CD4-positive, alpha-beta T cell (primary cell): Measurements from ENCODE around the gene GPR55. TPM values are rescaled to one million over a fixed set of nuclear protein-coding genes. Genes with fewer than 3 reads are reported as not detected.
A peak's percentile ranks its signal among the peaks of the same experiment; 100 is the strongest.

Experiments
- ATAC-seq: fragments of 200-7000 bp; cut with Tn5 transposase; one replicate; pipeline ENCODE4 v1.10.0; 2022; ENCODE audit warnings: mild to moderate bottlenecking; ENCODE audit not compliant: poor library complexity
- CTCF ChIA-PET: fragments of 350-600 bp; sonication (Branson Sonifier 250); formaldehyde crosslinking; loops from one replicate; lab custom pipeline; 2021; ENCODE audit warnings: antibody characterized with exemption, inconsistent platforms; lab: Charles Lee
- POLR2A ChIA-PET: fragments of 350-600 bp; sonication (Branson Sonifier 250); formaldehyde crosslinking; loops from one replicate; lab custom pipeline; 2021; ENCODE audit warnings: antibody characterized with exemption, inconsistent platforms; lab: Charles Lee
- DNase-seq, 14 experiments: peaks; one replicate each; pipeline ENCODE4 v3.0.0-alpha.2; 2013 to 2020; ENCODE audit warnings: mixed read lengths in 2 of 14
- H3K27ac ChIP-seq, 2 donors: one replicate each; pipeline versions ENCODE4 v1.5.1 to v1.7.0; 2013; ENCODE audit warnings: low read length in 2 of 2, low read depth in 1 of 2, mild to moderate bottlenecking in 1 of 2
- H3K27me3 ChIP-seq, 2 experiments: 1 replicate in 1 of 2; 2 replicates in 1 of 2; pipeline versions ENCODE4 v1.6.1 to v1.7.0; 2013; ENCODE audit warnings: low read length in 2 of 2, control low read depth in 1 of 2, mild to moderate bottlenecking in 1 of 2, moderate library complexity in 1 of 2; ENCODE audit not compliant: insufficient read depth in 2 of 2, control insufficient read depth in 1 of 2
- H3K36me3 ChIP-seq: one replicate; pipeline ENCODE4 v1.6.1; 2013; ENCODE audit warnings: low read length, control low read depth; ENCODE audit not compliant: insufficient read depth
- H3K4me1 ChIP-seq: one replicate; pipeline ENCODE4 v1.6.1; 2013; ENCODE audit warnings: low read length, control low read depth; ENCODE audit not compliant: insufficient read depth
- H3K4me3 ChIP-seq: one replicate; pipeline ENCODE4 v1.5.1; 2013; ENCODE audit warnings: mild to moderate bottlenecking, low read length, moderate library complexity
- H3K9me3 ChIP-seq, 2 experiments: 1 replicate in 1 of 2; 2 replicates in 1 of 2; pipeline versions ENCODE4 v1.6.1 to v1.7.0; 2013; ENCODE audit warnings: low read length in 2 of 2, mild to moderate bottlenecking in 2 of 2, control low read depth in 1 of 2, moderate library complexity in 1 of 2; ENCODE audit not compliant: control insufficient read depth in 1 of 2, insufficient read depth in 1 of 2
- H3K27ac Mint-ChIP-seq: one replicate; pipeline ENCODE4 v1.8.0; 2020; ENCODE audit warnings: mixed read lengths
- H3K27me3 Mint-ChIP-seq: one replicate; pipeline ENCODE4 v1.8.0; 2021; ENCODE audit warnings: mixed read lengths
- H3K36me3 Mint-ChIP-seq: one replicate; pipeline ENCODE4 v1.8.0; 2021; ENCODE audit warnings: low read depth, mixed read lengths
- H3K4me1 Mint-ChIP-seq: one replicate; pipeline ENCODE4 v1.8.0; 2021; ENCODE audit warnings: low read depth, mixed read lengths
- H3K4me3 Mint-ChIP-seq: one replicate; pipeline ENCODE4 v1.8.0; 2020; ENCODE audit warnings: mild to moderate bottlenecking, mixed read lengths
- H3K9me3 Mint-ChIP-seq: one replicate; pipeline ENCODE4 v1.8.0; 2020; ENCODE audit warnings: mixed read lengths
- intact Hi-C, 2 experiments: fragments of 100-400 bp; cut with DNase I in 1 of 2; cut with micrococcal nuclease in 1 of 2; formaldehyde crosslinking; loops; one replicate each; pipeline versions ENCODE4 v1.15.1 to v1.9.0; 2023 to 2025; cut with DNase I, micrococcal nuclease
- total RNA-seq, 174 experiments: library from RNA in 2 of 174; stranded (reverse) in 2 of 174; gene quantifications; one replicate each; pipeline ENCODE4 v1.2.3 and lab custom pipeline; 2021 to 2026
- TF ChIP-seq, protein P1 (sequence below): fragments of 200-600 bp; IDR thresholded peaks from one replicate; pipeline ENCODE4 v1.8.0; 2022; ENCODE audit warnings: antibody characterized with exemption, mild to moderate bottlenecking

The GPR55 gene
- total RNA-seq, 2 experiments from 2014 or later: 2.9 to 3.8 TPM

DNA sequence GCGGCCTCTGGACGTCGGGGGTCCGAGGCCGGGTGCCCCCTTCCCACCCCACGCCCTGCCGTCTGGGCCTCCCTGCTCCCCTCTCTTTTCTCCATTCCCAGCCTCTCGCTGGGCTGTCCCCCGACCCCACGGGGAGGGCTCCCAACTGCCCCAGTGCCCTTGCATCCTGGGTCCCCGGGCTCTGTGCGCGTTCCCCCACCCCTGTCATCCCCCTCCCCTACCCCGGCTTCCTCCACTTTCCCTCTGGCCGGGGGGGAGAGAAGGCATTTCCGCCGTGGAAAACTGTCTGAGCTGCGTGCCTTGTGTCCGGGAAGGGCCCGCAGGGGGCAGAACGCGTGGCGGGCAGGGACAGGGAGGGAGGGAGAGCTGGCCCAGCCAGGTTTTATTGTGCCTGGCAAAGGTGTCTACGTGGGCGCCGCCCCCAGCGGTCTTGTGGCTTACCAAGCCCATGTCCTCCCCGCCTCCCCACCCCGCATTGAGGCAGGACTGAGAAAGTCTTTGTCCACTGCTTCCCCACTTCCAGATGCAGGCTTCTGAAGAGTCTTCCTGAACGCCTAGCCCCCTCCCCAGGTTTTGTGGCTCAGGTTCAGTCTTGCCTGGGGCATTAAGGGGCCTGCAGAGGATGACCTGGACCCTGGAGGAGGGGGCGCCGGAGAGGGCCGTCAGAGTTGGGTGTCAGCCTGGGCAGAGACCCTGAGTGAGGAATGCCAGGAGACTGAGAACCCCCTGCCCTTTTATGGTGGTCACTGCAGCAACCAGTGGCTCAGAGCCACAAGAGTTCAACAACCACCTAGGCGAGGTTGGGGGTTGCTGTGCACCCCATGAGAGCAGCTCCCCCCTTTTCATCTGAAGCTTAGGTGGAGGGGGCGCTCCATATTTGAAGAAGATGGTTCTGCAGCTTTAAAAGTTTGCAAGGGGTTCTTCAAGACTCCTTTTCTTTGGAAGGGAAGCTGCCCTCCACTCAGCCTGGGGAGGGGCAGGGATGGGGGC is 59.0 kb downstream of the GPR55 start:
- Histone ChIP-seq H3K9me3 (peaks cover 0 to 9% of the 10 kb centered on the region in 2 experiments), H3K27me3 (peaks cover 0 to 2% of the 10 kb centered on the region in 2 experiments), H3K4me1 (peaks cover 54% of the 10 kb centered on the region), H3K4me3 (peak overlapping the region; percentile 70), H3K27ac (no peak overlapping the region), H3K36me3 (no peaks in the 10 kb centered on the region)
- Mint-ChIP-seq H3K27me3 (no peaks in the 10 kb centered on the region), H3K9me3 (no peaks in the 10 kb centered on the region), H3K27ac (peak overlapping the region; percentile 63), H3K4me1 (peaks cover 62% of the 10 kb centered on the region), H3K4me3 (peak overlapping the region; percentile 91), H3K36me3 (peaks cover 4% of the 10 kb centered on the region)
- intact Hi-C loops: loop anchor here in 1 of 2 experiments (2.0 kb wide), 1 partner anchor 39 kb away; no protein-coding TSS in a partner anchor
- ATAC-seq: no peak
- ChIA-PET CTCF (interaction anchor here (0.8 to 1.6 kb wide), 3 partner anchors 38 to 121 kb away, joined by 3 to 10 read pairs (median 4); no protein-coding TSS in a partner anchor), POLR2A (interaction anchor here (0.9 to 1.5 kb wide), 8 partner anchors 12 to 598 kb away, joined by 3 to 5 read pairs (median 3); partner anchors contain the start of gene NCL)
- TF ChIP-seq, protein P1, sequence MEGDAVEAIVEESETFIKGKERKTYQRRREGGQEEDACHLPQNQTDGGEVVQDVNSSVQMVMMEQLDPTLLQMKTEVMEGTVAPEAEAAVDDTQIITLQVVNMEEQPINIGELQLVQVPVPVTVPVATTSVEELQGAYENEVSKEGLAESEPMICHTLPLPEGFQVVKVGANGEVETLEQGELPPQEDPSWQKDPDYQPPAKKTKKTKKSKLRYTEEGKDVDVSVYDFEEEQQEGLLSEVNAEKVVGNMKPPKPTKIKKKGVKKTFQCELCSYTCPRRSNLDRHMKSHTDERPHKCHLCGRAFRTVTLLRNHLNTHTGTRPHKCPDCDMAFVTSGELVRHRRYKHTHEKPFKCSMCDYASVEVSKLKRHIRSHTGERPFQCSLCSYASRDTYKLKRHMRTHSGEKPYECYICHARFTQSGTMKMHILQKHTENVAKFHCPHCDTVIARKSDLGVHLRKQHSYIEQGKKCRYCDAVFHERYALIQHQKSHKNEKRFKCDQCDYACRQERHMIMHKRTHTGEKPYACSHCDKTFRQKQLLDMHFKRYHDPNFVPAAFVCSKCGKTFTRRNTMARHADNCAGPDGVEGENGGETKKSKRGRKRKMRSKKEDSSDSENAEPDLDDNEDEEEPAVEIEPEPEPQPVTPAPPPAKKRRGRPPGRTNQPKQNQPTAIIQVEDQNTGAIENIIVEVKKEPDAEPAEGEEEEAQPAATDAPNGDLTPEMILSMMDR: no peak
- DNase-seq: peak in 4 of 14 experiments; percentile 33 to 68 (median 50)

GRCh38 chr2:230865307-230865765 is 59.7 kb downstream of the GPR55 start:
- Mint-ChIP-seq H3K9me3 (no peaks in the 10 kb centered on the region), H3K4me3 (peak overlapping the region; percentile 91), H3K4me1 (peaks cover 59% of the 10 kb centered on the region), H3K36me3 (peaks cover 4% of the 10 kb centered on the region), H3K27ac (peak overlapping the region; percentile 63), H3K27me3 (no peaks in the 10 kb centered on the region)
- intact Hi-C loops: loop anchor here in 1 of 2 experiments (2.0 kb wide), 1 partner anchor 39 kb away; no protein-coding TSS in a partner anchor
- ATAC-seq (no peak), DNase-seq (peak in 4 of 14 experiments; percentile 18 to 43 (median 32))
- peak overlapping the region; percentile 70 for H3K4me3 ChIP-seq
- peaks cover 54% of the 10 kb centered on the region for H3K4me1 ChIP-seq
- H3K9me3 ChIP-seq: peaks cover 0 to 9% of the 10 kb centered on the region in 2 experiments
- ChIA-PET CTCF (interaction anchor here (0.8 to 1.5 kb wide), 3 partner anchors 34 to 59 kb away, joined by 3 to 5 read pairs (median 4); no protein-coding TSS in a partner anchor), POLR2A (interaction anchor here (0.6 to 1.4 kb wide), 5 partner anchors 14 to 599 kb away, joined by 3 to 6 read pairs (median 4); partner anchors contain the start of genes GPR55 and NCL)
- H3K27me3 ChIP-seq: peaks cover 0 to 2% of the 10 kb centered on the region in 2 experiments
- peak overlapping the region in 1 of 2 donors; percentile 21 for H3K27ac ChIP-seq
- TF ChIP-seq, protein P1: no peak
- H3K36me3 ChIP-seq: no peaks in the 10 kb centered on the region
